Measurements from ENCODE around the gene TFEC.
"Not testable (repeated sequence)": the region's sequence is repeated elsewhere in the genome, so short reads cannot be mapped to it uniquely, and the experiment has no call there.

TFEC gene

GRCh38 chr7:115988401-115988800 is 42.2 kb downstream of the TFEC start:
- DNase-seq (ENCODE audit: low read depth in 2 of 2) = no peak

- no peak for DNase-seq (ENCODE audit: low read depth in 2 of 2)
Measured at GRCh38 chr7:115987486-115987885, 43.1 kb downstream of the TFEC start.

- DNase-seq (ENCODE audit: low read depth in 2 of 2) = no peak
Measured at GRCh38 chr7:115984105-115984504, 46.5 kb downstream of the TFEC start.

- no peak for DNase-seq (ENCODE audit: low read depth in 2 of 2)
Measured at GRCh38 chr7:115980159-115980558, 50.4 kb downstream of the TFEC start.

GRCh38 chr7:115976651-115977050 is 53.9 kb downstream of the TFEC start:
- DNase-seq (ENCODE audit: low read depth in 2 of 2) = no peak

GRCh38 chr7:115975766-115976165 is 54.8 kb downstream of the TFEC start:
- DNase-seq (ENCODE audit: low read depth in 2 of 2) = no peak

- no peak for DNase-seq (ENCODE audit: low read depth in 2 of 2)
Measured at GRCh38 chr7:115973406-115973805, 57.2 kb downstream of the TFEC start.

GRCh38 chr7:115971506-115971905 is 59.1 kb downstream of the TFEC start:
- no peak for DNase-seq (ENCODE audit: low read depth in 2 of 2)

GRCh38 chr7:115968596-115968995 is 62.0 kb downstream of the TFEC start:
- no peak for DNase-seq (ENCODE audit: low read depth in 2 of 2)

GRCh38 chr7:115968171-115968570 is 62.4 kb downstream of the TFEC start:
- no peak for DNase-seq (ENCODE audit: low read depth in 2 of 2)

GRCh38 chr7:115965796-115966475 is 64.6 kb downstream of the TFEC start:
- no peak for DNase-seq (ENCODE audit: low read depth in 2 of 2)

GRCh38 chr7:115965236-115965635 is 65.3 kb downstream of the TFEC start:
- DNase-seq (ENCODE audit: low read depth in 2 of 2) = no peak

- DNase-seq (ENCODE audit: low read depth in 2 of 2) = no peak
Measured at GRCh38 chr7:115964799-115965198, 65.8 kb downstream of the TFEC start.

GRCh38 chr7:115962340-115962739 is 68.2 kb downstream of the TFEC start:
- DNase-seq (ENCODE audit: low read depth in 2 of 2) = no peak

GRCh38 chr7:115953592-115954255 is 76.8 kb downstream of the TFEC start:
- no peak for DNase-seq (ENCODE audit: low read depth in 2 of 2)

GRCh38 chr7:115952832-115953231 is 77.7 kb downstream of the TFEC start:
- DNase-seq (ENCODE audit: low read depth in 2 of 2) = no peak

GRCh38 chr7:115951547-115951946 is 79.0 kb downstream of the TFEC start:
- DNase-seq (ENCODE audit: low read depth in 2 of 2) = no peak

- DNase-seq (ENCODE audit: low read depth in 2 of 2) = no peak
Measured at GRCh38 chr7:115941703-115942268, 88.8 kb downstream of the TFEC start.

GRCh38 chr7:115940460-115941060 is 90.0 kb downstream of the TFEC start:
- no peak for DNase-seq (ENCODE audit: low read depth in 2 of 2)

GRCh38 chr7:115937960-115938359 is 92.6 kb downstream of the TFEC start:
- DNase-seq (ENCODE audit: low read depth in 2 of 2) = no peak

GRCh38 chr7:115933471-115933870 is 97.1 kb downstream of the TFEC start:
- DNase-seq (ENCODE audit: low read depth in 2 of 2) = no peak

GRCh38 chr7:115932880-115933279 is 97.7 kb downstream of the TFEC start:
- DNase-seq (ENCODE audit: low read depth in 2 of 2) = no peak

- DNase-seq (ENCODE audit: low read depth in 2 of 2) = not testable (repeated sequence)
Measured at GRCh38 chr7:115930184-115930583, 100.4 kb downstream of the TFEC start.

Measured in stimulated activated CD4-positive, alpha-beta T cell treated with anti-CD3 and anti-CD28 coated beads, Interleukin-1b, Interleukin-23, amount 100 ng/mL, for 1 hour (primary cell).